ENCODE results near the gene TRIM52.

DNA sequence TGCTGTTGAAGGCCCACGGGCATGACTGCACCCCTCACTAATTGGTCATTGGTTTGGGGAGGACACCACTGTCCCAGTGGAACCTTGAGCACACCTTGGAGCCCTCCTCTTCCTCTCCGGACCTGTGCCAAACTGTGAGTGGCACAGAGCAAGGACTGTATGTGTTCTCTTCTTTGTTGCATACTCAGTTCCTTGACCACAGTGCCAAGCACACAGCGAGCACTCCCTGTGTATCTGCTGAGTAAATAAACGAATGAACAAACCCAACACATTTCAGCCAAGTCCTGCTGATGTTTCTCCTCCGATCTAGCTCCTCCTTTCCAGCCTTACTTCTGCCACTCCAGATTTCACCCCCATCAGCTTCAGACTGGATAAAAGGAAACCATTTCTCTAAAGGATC is 2.7 kb upstream of the TRIM52 start:
- TF ChIP-seq, protein P1, sequence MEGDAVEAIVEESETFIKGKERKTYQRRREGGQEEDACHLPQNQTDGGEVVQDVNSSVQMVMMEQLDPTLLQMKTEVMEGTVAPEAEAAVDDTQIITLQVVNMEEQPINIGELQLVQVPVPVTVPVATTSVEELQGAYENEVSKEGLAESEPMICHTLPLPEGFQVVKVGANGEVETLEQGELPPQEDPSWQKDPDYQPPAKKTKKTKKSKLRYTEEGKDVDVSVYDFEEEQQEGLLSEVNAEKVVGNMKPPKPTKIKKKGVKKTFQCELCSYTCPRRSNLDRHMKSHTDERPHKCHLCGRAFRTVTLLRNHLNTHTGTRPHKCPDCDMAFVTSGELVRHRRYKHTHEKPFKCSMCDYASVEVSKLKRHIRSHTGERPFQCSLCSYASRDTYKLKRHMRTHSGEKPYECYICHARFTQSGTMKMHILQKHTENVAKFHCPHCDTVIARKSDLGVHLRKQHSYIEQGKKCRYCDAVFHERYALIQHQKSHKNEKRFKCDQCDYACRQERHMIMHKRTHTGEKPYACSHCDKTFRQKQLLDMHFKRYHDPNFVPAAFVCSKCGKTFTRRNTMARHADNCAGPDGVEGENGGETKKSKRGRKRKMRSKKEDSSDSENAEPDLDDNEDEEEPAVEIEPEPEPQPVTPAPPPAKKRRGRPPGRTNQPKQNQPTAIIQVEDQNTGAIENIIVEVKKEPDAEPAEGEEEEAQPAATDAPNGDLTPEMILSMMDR (IDR thresholded peaks at IDR 0.05; ENCODE audit: low read length): no peak
- TF ChIP-seq EZH2 (IDR thresholded peaks at IDR 0.05; ENCODE audit: borderline replicate concordance, low read length): no peak

Data from OCI-LY1 (cell line).